Stimulated activated CD8-positive, alpha-beta memory T cell treated with anti-CD3 and anti-CD28 coated beads, Interleukin-2, amount 100 ng/mL, for 48 hours (primary cell): ENCODE measurements around the gene RBM34.
"Not testable (repeated sequence)": the region's sequence is repeated elsewhere in the genome, so short reads cannot be mapped to it uniquely, and the experiment has no call there.

Source experiments
- DNase-seq, 2 donors: peaks; one replicate each; pipeline ENCODE4 v3.0.0-alpha.2; 2020; ENCODE audit warnings: low read depth in 2 of 2

Gene RBM34

GRCh38 chr1:235112297-235113182 is 48.5 kb downstream of the RBM34 start:
- DNase-seq: no peak

GRCh38 chr1:235111107-235111506 is 49.9 kb downstream of the RBM34 start:
- DNase-seq: no peak

GRCh38 chr1:235108876-235109275 is 52.2 kb downstream of the RBM34 start:
- DNase-seq: no peak

GRCh38 chr1:235108185-235108593 is 52.9 kb downstream of the RBM34 start:
- DNase-seq: no peak

GRCh38 chr1:235107368-235108184 is 53.5 kb downstream of the RBM34 start:
- DNase-seq: no peak

- DNase-seq: no peak
These were observed 54.6 kb downstream of the RBM34 start for GRCh38 chr1:235106457-235106856.

- no peak for DNase-seq
These were observed 55.7 kb downstream of the RBM34 start for GRCh38 chr1:235105051-235106043.

GRCh38 chr1:235102993-235103411 is 58.0 kb downstream of the RBM34 start:
- no peak for DNase-seq

- no peak for DNase-seq
These were observed 58.8 kb downstream of the RBM34 start for GRCh38 chr1:235102259-235102582.

- DNase-seq: no peak
These were observed 59.3 kb downstream of the RBM34 start for GRCh38 chr1:235101558-235102258.

GRCh38 chr1:235100194-235100772 is 60.8 kb downstream of the RBM34 start:
- no peak for DNase-seq

- DNase-seq: no peak
These were observed 62.1 kb downstream of the RBM34 start for GRCh38 chr1:235098991-235099390.

- no peak for DNase-seq
These were observed 62.5 kb downstream of the RBM34 start for GRCh38 chr1:235098547-235098946.

- not testable (repeated sequence) for DNase-seq
These were observed 63.5 kb downstream of the RBM34 start for GRCh38 chr1:235097501-235097900.

- DNase-seq: no peak
These were observed 65.0 kb downstream of the RBM34 start for GRCh38 chr1:235095938-235096562.

- peak; percentile 70 to 81 for DNase-seq
These were observed 67.1 kb downstream of the RBM34 start for GRCh38 chr1:235093696-235094592.

- no peak for DNase-seq
These were observed 67.9 kb downstream of the RBM34 start for GRCh38 chr1:235093013-235093695.

- DNase-seq: not testable (repeated sequence)
These were observed 68.6 kb downstream of the RBM34 start for GRCh38 chr1:235092415-235092814.

- DNase-seq: not testable (repeated sequence)
These were observed 69.0 kb downstream of the RBM34 start for GRCh38 chr1:235092045-235092406.
